Cardiac fibroblast (primary cell): Measurements from ENCODE around the gene ASB2.

ENCODE experiments used
- DNase-seq, 2 donors: peaks; one replicate each; pipeline versions ENCODE4 v3.0.0 to v3.0.0-alpha.2; 2010; ENCODE audit warnings: low read depth in 2 of 2
- H3K4me3 ChIP-seq, 2 donors: replicated peaks in 1 of 2; 1 replicate in 1 of 2; 2 replicates in 1 of 2; pipeline ENCODE4 v1.5.1; 2011; ENCODE audit warnings: low read depth in 2 of 2, low read length in 2 of 2, mild to moderate bottlenecking in 2 of 2, moderate library complexity in 1 of 2
- TF ChIP-seq, protein P1 (sequence below): IDR thresholded peaks from one replicate; pipeline ENCODE4 v1.5.1; 2011; ENCODE audit warnings: low read depth, mild to moderate bottlenecking, low read length, inconsistent platforms

The ASB2 gene

GRCh38 chr14:93932642-93933041 lies 43.7 kb downstream of the ASB2 start:
- DNase-seq, result no peak
- no peak overlapping the region for H3K4me3 ChIP-seq
- TF ChIP-seq, protein P1, sequence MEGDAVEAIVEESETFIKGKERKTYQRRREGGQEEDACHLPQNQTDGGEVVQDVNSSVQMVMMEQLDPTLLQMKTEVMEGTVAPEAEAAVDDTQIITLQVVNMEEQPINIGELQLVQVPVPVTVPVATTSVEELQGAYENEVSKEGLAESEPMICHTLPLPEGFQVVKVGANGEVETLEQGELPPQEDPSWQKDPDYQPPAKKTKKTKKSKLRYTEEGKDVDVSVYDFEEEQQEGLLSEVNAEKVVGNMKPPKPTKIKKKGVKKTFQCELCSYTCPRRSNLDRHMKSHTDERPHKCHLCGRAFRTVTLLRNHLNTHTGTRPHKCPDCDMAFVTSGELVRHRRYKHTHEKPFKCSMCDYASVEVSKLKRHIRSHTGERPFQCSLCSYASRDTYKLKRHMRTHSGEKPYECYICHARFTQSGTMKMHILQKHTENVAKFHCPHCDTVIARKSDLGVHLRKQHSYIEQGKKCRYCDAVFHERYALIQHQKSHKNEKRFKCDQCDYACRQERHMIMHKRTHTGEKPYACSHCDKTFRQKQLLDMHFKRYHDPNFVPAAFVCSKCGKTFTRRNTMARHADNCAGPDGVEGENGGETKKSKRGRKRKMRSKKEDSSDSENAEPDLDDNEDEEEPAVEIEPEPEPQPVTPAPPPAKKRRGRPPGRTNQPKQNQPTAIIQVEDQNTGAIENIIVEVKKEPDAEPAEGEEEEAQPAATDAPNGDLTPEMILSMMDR, result no peak

- TF ChIP-seq, protein P1, result no peak
- no peak overlapping the region for H3K4me3 ChIP-seq
- no peak for DNase-seq
These were observed 45.4 kb downstream of the ASB2 start for GRCh38 chr14:93930989-93931307.

DNA sequence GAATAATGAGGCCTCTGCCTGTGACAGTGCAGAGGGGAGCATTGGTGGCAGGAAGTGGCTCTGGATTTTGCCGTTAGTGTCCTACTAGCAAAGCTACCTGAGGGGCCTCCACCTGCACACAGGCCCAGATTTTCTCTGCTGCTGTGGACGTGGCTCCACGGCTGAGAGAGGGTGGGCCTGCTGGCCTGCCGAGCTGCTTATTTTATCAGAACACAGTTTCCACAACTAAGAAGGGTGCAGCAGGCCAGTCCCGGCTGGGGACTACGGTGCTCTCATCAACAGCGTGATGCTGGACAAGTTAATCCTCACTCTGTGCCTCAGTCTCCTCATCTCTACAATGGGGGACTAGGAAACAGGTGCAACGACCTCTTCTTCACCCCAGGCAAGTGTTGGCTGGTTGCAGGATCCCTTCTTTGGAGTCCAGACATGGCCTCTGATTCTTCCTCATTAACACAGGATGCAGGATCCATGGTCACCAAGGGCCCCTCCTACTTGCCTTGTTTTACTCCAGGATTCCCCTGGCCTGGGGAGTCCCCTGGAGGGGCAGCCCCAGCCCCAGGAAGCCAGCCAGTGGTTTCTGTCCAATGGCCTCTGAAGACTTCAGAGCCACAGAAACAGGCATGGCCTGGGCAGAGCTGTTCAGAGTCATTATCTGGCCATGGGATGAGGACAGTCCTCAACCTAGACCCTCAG lies 45.9 kb downstream of the ASB2 start:
- TF ChIP-seq, protein P1, result no peak
- no peak for DNase-seq
- H3K4me3 ChIP-seq, result no peak overlapping the region

DNA sequence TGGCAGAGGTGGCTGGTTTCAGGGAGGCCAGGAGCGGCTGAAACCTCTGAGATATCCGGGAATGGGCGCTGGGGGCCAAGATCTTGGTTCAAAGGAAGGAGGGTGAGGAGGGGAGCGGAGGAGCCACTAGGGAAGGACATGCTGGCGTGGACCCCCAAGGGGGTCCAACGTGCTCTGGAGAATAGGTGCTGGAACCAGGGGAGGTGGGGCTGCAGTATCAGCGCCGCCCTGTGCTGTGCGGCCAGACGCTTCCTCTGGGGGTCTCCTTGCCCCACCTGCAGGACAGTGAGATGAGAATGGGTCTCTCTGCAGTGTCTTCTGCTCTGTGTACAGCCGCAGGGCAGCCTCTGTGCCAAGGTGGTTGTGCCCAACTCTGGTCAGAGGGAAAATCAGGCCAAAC lies 46.7 kb downstream of the ASB2 start:
- no peak for DNase-seq
- H3K4me3 ChIP-seq, result no peak overlapping the region
- TF ChIP-seq, protein P1, result no peak

GRCh38 chr14:93929048-93929535 lies 47.3 kb downstream of the ASB2 start:
- no peak for DNase-seq
- TF ChIP-seq, protein P1, result no peak
- H3K4me3 ChIP-seq, result no peak overlapping the region

GRCh38 chr14:93928184-93929047 lies 48.0 kb downstream of the ASB2 start:
- H3K4me3 ChIP-seq, result no peak overlapping the region

More at GRCh38 chr14:93928184-93929047, 48.0 kb downstream of the ASB2 start:
- DNase-seq, result no peak
- TF ChIP-seq, protein P1, result no peak
